Fibroblast of mammary gland (primary cell): ENCODE data around the gene PRRT1.
"Not testable (repeated sequence)": the region's sequence is repeated elsewhere in the genome, so short reads cannot be mapped to it uniquely, and the experiment has no call there.

Experiments
- DNase-seq: peaks from one replicate; pipeline ENCODE4 v3.0.0-alpha.2; 2010; ENCODE audit warnings: low read depth
- H3K4me3 ChIP-seq: 2 replicates; pipeline ENCODE4 v1.5.1; 2011; ENCODE audit warnings: low read depth, mild to moderate bottlenecking, low read length, moderate library complexity; ENCODE audit not compliant: control insufficient read depth
- CTCF ChIP-seq: conservative IDR thresholded peaks from 2 replicates; pipeline ENCODE4 v1.5.1; 2011; ENCODE audit warnings: low read depth, low read length, inconsistent platforms; ENCODE audit not compliant: control insufficient read depth, insufficient read depth

PRRT1 gene

DNA sequence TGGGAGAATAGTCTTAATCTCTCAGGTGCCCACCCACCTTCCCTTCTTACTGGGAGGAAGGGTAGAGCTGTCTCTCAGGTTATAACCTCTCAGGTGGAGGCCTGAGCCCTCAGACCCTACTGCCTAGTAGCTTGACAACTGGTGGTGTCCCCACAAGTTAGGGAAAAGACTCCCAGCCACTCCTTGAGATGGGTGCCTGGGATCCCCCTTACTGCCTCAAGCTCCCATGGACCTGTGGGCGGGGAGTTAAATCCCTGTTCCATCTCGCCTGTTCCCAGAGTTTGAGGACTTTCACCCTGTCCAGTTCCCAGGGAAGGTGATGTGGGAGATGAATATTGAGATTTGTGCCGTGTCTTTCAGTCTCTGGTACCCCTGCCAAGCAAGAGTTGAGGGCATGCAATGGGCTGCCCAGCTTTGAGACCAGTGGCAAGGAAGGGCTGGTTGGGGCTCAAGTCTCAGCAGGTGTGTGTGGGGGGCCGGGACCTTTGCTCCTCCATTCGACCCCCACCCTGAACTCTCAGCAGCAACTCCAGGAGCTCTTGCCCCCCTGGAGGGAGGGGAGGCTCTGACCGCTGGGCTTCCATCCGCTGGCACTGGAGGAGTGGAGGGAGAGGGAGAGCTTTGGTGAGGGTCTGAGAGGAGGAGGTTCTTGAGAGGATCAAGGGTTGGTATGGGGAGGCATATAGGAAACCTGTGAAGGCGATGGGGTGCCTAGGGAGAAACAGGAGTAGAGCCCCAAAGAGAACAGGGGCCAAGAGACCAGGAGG, 39.4 kb upstream of the PRRT1 start:
- no peak overlapping the region for H3K4me3 ChIP-seq
- no peak for TF ChIP-seq CTCF
- DNase-seq = no peak

DNA sequence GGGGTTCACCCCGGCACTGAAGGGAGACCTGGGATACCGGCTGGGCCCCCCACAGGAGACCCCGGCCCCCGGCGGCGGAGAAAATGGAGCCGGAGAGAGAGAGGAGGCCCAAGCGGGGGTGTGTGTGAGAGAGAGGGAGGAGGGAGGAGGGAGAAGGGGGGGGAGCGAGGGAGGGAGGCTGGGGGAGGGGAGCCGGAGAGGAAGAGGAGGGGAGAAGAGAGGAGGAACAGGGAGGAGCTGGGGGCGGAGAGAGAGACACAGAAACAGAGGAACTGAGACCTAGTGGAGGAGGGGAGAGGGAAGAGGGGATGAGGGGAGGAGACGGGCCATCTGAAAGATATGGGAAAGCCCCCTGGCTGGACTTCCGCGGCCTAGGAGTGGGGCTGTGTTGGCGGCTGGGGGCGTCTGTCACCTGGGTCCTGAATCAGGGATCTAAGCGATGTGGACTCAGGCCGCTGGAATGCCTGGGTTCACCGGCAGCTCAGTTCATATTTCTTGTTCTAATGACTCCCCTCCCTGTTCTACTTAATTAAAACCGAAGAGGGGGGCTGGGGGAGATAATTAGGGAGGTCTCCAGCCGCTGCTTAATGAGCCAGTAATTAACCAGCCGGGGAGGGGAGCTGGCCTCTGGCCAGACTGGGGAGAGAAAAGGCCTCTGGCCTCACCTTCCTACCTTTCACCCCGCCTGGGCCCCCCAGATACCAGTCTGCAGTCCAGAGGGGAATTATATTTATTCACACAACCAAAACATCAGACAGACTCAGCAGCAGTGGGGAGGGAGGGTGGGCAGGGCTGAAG, 38.5 kb upstream of the PRRT1 start, which contains the start of gene PBX2:
TSS of gene PBX2 (minus strand) at position 149 of the 798 bp plus-strand sequence. CDS start 287 bp downstream, outside the sequence.
- TF ChIP-seq CTCF = no peak
- DNase-seq = peak; percentile 85

GRCh38 chr6:32189742-32190053, 38.0 kb upstream of the PRRT1 start:
- TF ChIP-seq CTCF = no peak
- no peak for DNase-seq

More for the DNA sequence above, 38.5 kb upstream of the PRRT1 start, which contains the start of gene PBX2:
- peak within 1 kb of the TSS; percentile 70 for H3K4me3 ChIP-seq

GRCh38 chr6:32189069-32189741, 37.5 kb upstream of the PRRT1 start:
- DNase-seq = no peak
- no peak for TF ChIP-seq CTCF
- peak overlapping the region; percentile 70 for H3K4me3 ChIP-seq

More at GRCh38 chr6:32189742-32190053, 38.0 kb upstream of the PRRT1 start:
- H3K4me3 ChIP-seq = peak overlapping the region; percentile 70

DNA sequence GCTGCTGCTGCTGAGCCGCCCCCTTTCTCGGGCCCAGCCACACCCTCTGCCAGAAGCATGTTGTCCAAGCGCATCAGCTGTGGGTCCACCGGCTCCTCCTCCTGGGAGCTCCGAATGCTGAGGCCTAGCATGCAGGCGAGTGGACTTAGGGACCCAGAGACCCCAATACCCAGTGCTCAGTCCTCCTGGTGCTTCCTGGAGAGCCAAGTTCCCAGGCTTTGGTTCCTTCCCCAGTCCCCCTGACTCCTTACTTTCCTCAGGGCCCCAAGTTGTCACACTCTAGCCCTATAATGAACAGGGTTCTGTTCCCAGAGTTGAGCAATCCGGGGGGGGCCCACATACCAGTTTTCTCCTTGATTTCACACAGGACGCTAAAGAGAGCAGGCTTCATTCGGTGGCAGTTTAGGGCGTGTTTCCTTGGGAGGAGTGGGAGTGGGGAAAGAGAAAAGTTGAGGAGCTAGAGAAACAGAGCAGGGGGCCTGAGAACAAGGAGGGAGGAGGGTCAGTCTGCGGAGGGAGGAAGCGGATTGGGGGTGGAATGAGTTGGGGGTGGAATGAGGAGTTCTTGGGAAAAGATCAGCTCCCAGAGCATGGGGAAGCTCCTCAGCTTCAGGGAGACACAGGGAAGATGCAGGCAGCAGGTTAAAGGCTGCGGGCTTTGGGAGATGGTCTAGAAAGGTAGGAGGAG, 36.8 kb upstream of the PRRT1 start:
- DNase-seq = no peak
- TF ChIP-seq CTCF = no peak
- peak overlapping the region; percentile 70 for H3K4me3 ChIP-seq

DNA sequence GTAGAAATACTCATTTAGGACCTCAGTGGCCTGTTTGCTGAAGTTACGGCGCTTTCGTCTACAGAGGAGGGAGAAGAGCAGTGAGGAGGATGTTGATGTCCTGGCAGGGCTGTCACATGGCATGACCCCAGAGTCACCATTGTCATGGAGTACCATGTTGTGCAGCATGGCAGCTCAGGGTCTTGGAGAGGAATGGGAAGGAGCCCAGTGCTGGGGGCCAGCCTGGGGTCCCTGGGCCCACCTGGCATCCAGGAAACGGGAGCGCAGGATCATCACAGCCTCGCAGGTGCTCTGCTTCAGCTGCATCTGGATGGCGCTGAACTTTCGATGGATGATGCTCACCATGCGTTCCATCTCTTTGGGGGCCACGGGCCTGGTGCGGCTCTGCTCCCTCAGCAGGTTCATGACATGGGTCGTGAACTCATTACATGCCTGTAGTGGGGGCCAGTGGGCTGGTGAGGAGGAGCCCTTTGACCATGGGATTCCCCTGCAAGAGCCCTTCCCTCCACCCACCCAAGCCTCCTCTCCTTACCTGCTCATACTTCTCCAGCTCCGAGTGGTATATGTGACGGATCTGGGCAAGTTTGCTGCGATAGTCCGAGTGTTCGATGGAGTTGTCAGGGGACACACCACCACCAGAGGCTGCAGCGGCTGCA, 36.1 kb upstream of the PRRT1 start:
- DNase-seq = not testable (repeated sequence)

More for the DNA sequence above, 36.1 kb upstream of the PRRT1 start:
- H3K4me3 ChIP-seq = peak overlapping the region; percentile 13
